ENCODE results near the gene KDSR. TPM values are rescaled to one million over a fixed set of nuclear protein-coding genes. Genes with fewer than 3 reads are reported as not detected.

Gene KDSR
- total RNA-seq, 1 experiment from 2014 or later: 493 TPM

DNA sequence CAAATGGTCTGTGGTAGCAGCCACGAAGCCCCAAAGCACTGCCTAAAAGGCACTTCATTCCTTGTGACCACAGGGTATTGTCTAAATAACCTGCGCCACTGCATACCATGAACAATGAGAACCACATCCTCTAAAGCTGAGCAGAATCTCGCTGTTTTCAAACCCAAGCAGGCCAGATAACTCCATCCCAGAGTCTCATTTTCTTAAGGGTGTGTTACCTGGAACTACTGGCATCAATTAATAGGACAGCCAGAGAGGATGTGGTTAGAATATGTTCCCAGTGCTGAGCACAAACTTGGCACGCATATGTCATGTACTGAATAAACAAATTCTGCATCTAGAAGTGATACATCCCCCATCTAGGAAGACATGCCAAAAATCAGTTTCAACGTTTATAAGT, 42.3 kb upstream of the KDSR start:
- no peak for DNase-seq (ENCODE audit: low spot score)
- CTCF ChIA-PET: no interaction called here
- TF ChIP-seq, protein P1, sequence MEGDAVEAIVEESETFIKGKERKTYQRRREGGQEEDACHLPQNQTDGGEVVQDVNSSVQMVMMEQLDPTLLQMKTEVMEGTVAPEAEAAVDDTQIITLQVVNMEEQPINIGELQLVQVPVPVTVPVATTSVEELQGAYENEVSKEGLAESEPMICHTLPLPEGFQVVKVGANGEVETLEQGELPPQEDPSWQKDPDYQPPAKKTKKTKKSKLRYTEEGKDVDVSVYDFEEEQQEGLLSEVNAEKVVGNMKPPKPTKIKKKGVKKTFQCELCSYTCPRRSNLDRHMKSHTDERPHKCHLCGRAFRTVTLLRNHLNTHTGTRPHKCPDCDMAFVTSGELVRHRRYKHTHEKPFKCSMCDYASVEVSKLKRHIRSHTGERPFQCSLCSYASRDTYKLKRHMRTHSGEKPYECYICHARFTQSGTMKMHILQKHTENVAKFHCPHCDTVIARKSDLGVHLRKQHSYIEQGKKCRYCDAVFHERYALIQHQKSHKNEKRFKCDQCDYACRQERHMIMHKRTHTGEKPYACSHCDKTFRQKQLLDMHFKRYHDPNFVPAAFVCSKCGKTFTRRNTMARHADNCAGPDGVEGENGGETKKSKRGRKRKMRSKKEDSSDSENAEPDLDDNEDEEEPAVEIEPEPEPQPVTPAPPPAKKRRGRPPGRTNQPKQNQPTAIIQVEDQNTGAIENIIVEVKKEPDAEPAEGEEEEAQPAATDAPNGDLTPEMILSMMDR (conservative IDR thresholded peaks at IDR 0.05; ENCODE audit: low read depth, low read length): no peak
- TF ChIP-seq EZH2 (IDR thresholded peaks at IDR 0.05; ENCODE audit: borderline replicate concordance, low read depth, low read length, poor library complexity, severe bottlenecking): no peak
- Histone ChIP-seq H3K4me3 (ENCODE audit: low read depth, low read length, poor library complexity, severe bottlenecking) (no peak overlapping the region), H3K4me1 (ENCODE audit: insufficient read depth, low read length, poor library complexity, severe bottlenecking) (peaks cover 19% of the 10 kb centered on the region), H3K36me3 (ENCODE audit: insufficient read depth, low read length, poor library complexity, severe bottlenecking) (peaks cover 68% of the 10 kb centered on the region), H3K27me3 (replicated peaks; ENCODE audit: insufficient read depth, low read depth, low read length, poor library complexity) (no peaks in the 10 kb centered on the region), H3K27ac (ENCODE audit: low read depth, low read length, poor library complexity, severe bottlenecking) (peak overlapping the region; percentile 24), H3K9me3 (ENCODE audit: low read depth, low read length, poor library complexity, severe bottlenecking) (no peaks in the 10 kb centered on the region)
- intact Hi-C loops (cut with micrococcal nuclease; ENCODE audit: unreplicated experiment): no loop called here
- no TSS peak for BruUV-seq (replicated peaks)
- POLR2A ChIA-PET (ENCODE audit: low non-redundant PET): no interaction called here

DNA sequence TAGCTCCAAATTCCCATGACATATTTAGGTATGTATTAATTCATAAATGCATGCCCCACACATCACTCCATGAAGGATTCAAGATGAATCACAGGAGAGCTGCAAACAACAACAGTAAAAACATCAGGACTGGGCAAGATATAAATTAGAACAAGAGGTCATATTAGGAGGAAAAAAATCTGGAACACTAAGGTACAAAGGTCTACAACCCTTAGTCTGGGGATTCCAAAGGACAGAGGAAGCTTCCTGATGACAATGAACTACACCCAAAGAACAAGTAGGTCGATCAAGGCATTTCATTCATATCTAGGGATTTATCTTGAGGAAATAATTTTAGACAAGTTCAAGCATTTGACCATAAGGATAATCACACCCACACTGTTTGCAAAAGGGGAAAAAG, 40.7 kb upstream of the KDSR start:
- ChIA-PET POLR2A (ENCODE audit: low non-redundant PET) (no interaction called here), CTCF (no interaction called here)
- Histone ChIP-seq H3K4me1 (ENCODE audit: insufficient read depth, low read length, poor library complexity, severe bottlenecking) (peaks cover 19% of the 10 kb centered on the region), H3K27me3 (replicated peaks; ENCODE audit: insufficient read depth, low read depth, low read length, poor library complexity) (no peaks in the 10 kb centered on the region), H3K27ac (ENCODE audit: low read depth, low read length, poor library complexity, severe bottlenecking) (no peak overlapping the region), H3K9me3 (ENCODE audit: low read depth, low read length, poor library complexity, severe bottlenecking) (no peaks in the 10 kb centered on the region), H3K36me3 (ENCODE audit: insufficient read depth, low read length, poor library complexity, severe bottlenecking) (peaks cover 75% of the 10 kb centered on the region), H3K4me3 (ENCODE audit: low read depth, low read length, poor library complexity, severe bottlenecking) (no peak overlapping the region)
- no peak for TF ChIP-seq EZH2 (IDR thresholded peaks at IDR 0.05; ENCODE audit: borderline replicate concordance, low read depth, low read length, poor library complexity, severe bottlenecking)
- no peak for DNase-seq (ENCODE audit: low spot score)
- no TSS peak for BruUV-seq (replicated peaks)
- intact Hi-C loops (cut with micrococcal nuclease; ENCODE audit: unreplicated experiment): no loop called here

DNA sequence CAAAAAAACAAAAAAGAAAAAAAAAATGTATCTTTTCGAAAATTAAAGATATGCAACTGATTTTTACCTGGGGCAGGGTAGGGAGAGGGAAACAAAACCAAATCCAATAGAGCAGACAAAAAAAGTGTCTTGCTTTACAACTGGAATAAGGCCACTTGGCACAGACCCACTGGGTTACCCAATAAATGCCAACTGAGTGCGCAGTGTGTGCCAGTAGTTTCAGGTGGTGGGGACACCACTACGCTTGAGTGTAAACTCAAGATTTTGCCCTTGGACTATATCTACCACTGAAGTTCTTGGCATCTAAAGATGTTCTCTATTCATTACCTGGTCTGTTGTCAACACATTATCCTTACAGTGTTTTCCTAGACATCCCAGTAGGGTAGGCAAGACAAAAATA, 39.0 kb upstream of the KDSR start:
- Histone ChIP-seq H3K27ac (ENCODE audit: low read depth, low read length, poor library complexity, severe bottlenecking) (no peak overlapping the region), H3K9me3 (ENCODE audit: low read depth, low read length, poor library complexity, severe bottlenecking) (no peaks in the 10 kb centered on the region), H3K27me3 (replicated peaks; ENCODE audit: insufficient read depth, low read depth, low read length, poor library complexity) (no peaks in the 10 kb centered on the region), H3K4me3 (ENCODE audit: low read depth, low read length, poor library complexity, severe bottlenecking) (no peak overlapping the region), H3K36me3 (ENCODE audit: insufficient read depth, low read length, poor library complexity, severe bottlenecking) (peaks cover 79% of the 10 kb centered on the region), H3K4me1 (ENCODE audit: insufficient read depth, low read length, poor library complexity, severe bottlenecking) (peaks cover 9% of the 10 kb centered on the region)
- DNase-seq (ENCODE audit: low spot score): no peak
- intact Hi-C loops (cut with micrococcal nuclease; ENCODE audit: unreplicated experiment): no loop called here
- CTCF ChIA-PET: no interaction called here
- no TSS peak for BruUV-seq (replicated peaks)
- POLR2A ChIA-PET (ENCODE audit: low non-redundant PET): no interaction called here
- no peak for TF ChIP-seq EZH2 (IDR thresholded peaks at IDR 0.05; ENCODE audit: borderline replicate concordance, low read depth, low read length, poor library complexity, severe bottlenecking)
- TF ChIP-seq, protein P1 (conservative IDR thresholded peaks at IDR 0.05; ENCODE audit: low read depth, low read length): no peak
